HL-60/S4 treated with phorbol 12-myristate 13-acetate at 8.2 ng/mL for 4 days and 3 days (cell line): Measurements from ENCODE around the gene ANGPTL8.

Experiments
- in situ Hi-C: fragments of 300-500 bp; cut with MboI; formaldehyde crosslinking; loops from 2 replicates; pipeline ENCODE4 v1.15.0; 2022; ENCODE audit warnings: low sequenced_read_pairs

The ANGPTL8 gene

DNA sequence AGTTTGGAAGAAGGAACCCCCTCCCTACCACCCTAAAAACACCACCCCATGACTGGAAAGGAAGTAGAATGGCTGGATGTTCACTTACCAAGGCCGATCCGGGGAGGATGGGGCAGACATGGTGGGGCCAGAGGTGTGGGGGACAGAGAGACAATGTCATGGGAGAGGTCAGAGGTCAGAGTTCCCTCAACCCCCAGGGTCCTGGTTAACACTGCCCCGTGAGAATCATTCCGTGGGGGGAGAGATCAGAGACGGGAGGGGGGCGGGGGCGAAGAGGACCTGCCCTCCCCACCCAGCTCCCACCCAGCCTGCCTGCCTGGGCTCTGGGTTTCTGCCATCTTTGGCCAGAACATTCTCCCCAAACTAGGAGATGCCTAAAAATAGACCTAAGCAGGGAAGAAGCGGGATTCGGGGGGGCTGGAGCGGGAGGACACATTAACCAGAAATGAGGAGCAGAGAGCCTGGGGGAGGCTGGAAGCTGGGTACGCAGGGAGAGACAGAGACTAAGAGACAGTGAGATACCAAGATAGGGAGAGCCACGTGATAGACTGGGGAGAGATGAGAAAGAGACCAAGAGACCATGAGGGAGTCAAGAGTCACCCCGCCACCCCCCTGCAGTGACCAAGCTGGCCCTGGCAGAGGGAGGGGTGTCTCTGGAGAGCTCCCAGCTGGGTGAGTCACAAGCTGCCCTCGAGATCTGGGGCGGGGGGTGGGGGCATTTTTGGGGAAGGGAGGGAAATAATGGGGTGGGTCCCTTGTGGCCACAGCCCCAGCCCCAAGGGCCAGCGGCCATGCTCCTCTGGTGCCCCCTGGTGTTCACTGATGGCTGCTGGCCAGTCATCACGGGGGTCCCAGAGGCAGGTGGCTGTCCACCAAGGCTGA, 36.0 kb upstream of the ANGPTL8 start:
- in situ Hi-C loops, result no loop called here

DNA sequence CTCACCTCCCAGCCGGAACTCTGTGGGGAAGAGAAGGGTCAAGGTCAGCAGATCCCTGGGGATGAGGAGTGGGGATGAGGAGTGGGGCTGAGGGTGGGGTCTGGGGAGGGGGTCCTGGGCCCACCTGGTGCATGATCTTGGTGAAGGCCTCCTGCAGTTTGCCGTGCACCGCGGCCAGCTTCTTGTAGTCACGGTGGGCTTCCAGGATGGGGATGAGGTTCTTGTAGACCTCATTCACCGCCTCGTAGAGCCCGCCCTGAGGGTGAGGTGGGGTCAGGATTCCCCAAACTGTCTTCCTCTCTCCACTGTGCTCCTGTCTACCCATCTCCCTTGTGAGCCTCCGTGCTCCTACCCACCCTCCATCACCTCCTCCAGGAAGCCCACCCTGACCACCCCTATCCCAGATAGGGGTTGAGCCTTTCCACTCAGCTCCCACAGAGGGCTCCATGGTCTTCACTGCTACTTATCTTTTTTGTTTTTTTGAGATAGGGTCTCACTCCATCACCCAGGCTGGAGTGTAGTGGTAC, 35.3 kb upstream of the ANGPTL8 start:
- in situ Hi-C loops, result no loop called here

DNA sequence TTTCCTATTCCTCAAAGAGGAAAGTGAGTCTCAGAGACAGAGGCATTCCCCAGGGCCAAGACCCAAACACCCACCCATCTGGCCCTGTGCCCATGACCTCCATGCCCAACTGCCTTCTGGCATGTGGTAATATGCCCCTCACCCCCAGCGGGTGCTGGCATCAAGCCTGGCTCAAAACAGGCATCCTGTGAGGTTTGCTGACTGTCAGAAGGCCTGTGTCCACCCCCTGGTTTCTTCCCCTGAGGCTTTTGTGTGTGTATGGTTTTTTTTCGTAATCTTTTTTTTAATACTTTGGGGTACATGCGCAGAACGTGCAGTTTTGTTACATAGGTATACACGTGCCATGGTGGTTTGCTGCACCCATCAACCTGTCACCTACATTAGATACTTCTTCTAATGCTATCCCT, 34.5 kb upstream of the ANGPTL8 start:
- in situ Hi-C loops, result no loop called here

DNA sequence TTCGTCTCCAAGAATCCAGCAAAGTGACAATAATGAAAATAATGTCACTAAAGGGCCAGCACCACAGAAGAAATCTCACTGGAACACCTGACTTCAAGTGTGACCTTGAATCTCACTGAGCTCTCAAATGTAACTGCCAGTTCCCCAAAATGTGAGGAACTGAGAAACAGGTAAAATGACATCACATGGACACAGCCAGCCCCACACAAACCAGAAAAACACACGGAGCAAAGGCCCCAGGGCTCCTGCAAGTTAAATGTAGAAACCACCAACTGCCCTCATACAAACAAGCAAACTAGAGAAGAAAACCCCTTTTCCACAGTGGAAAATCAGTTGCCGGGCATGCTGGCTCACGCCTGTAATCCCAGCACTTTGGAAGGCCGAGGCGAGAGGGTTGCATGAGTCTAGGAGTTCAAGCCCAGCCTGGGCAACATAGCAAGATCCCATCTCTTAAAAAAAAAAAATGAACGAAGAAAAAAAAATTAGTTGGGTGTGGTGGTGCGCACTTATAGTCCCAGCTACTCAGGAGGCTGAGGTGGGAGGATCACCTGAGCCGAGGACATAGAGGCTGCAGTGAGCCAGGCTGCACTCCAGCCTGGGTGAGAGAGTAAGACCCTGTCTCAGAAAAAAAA, 33.4 kb upstream of the ANGPTL8 start:
- in situ Hi-C loops, result no loop called here

DNA sequence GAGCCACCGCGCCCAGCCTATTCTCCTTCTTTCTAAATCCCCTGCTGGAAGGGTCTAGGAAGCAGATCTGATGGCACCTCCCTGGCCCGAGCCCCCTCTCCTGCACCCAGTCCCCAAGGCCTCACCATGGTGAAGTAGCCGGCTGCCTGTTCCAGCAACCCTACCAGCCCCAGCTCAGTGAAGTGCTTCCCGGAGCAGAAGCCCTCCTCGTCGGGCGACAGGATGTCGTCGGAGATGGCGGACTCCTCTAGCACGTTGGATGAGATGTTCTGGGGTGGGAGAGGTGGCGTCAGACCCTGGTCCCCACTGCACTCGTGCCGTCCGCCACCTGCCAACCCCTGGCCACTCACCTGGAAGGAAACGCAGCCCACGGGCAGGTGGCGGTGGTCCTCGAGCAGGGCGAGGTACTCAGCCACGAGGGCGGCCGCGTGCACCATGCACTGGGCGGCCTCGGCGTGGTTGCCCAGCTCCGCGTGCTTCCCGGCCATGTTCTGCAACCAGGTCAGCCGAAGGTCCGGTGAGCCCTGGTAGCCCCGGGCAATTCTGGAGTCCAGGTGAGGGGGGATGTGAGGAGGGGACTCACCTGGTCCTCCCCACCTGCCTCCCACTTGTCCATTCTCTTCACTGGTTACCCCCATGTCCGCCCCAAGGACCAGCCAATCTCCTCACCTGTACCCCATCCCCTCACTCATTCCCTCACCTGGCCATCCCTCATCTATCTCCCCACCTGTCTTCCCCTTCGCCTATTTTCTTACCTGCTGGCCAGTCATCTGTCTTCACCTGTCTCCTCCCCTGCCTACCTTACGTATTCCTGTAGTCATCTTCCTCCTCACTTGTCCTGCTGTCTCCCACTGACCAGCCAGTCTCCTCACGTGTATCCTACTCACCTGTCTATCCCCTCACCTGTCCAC, 30.6 kb upstream of the ANGPTL8 start:
- in situ Hi-C loops, result no loop called here

DNA sequence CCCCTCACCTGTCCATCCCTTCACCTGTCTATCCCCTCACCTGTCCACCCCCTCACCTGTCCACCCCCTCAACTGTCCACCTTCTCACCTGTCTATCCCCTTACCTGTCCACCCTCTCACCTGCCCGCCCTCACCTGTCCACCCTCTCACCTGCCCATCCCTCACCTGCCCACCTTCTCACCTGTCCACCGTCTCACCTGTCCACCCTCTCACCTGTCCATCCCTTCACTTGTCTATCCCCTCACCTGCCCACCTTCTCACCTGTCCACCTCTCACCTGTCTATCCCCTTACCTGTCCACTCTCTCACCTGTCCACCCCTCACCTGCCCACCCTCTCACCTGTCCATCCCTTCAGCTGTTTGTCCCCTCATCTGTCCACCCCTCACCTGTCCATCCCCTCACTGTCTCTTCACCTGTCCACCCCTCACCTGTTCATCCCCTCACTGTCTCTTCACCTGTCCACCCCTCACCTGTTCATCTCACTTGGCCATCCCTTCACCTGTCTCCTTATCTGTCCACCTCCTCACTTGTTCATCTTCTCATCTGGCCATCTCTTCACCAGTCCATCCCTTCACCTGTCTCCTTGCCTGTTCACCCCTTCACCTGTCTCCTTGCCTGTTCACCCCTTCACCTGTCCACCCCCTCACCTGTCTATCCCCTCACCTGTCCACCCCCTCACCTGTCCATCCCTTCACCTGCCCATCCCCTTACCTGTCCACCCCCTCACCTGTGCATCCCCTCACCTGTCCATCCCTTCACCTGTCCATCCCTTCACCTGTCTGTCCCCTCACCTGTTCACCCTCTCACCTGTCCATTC, 29.4 kb upstream of the ANGPTL8 start:
- in situ Hi-C loops, result no loop called here

DNA sequence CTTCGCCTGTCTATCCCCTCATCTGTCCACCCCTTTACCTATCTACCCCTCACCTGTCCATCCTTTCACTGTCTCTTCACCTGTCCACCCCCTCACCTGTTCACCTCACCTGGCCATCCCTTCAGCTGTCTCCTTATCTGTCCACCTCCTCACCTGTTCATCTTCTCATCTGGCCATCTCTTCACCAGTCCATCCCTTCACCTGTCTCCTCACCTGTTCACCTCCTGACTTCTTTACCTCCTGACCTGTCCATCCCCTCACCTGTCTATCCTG, 28.8 kb upstream of the ANGPTL8 start:
- in situ Hi-C loops, result no loop called here

DNA sequence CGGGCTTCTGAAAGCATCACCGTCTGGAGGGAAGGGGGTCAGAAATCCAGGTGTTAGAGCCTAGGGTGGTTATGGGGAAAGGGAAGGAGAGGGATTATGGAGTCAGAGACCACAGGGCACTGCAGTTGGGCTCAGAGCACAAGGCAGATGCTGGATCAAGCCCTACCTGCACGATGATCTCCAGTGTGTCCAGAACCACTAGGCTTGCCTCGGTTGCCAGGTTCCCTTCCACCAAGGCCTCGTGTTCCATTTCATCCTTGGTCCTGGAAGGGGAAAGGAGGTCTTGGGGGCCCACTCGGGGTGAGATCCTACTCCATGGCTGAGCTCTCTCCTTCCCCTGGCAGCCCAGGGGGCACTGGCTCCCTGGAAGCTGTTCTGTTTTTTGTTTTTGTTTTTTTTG, 25.0 kb upstream of the ANGPTL8 start:
- in situ Hi-C loops, result no loop called here

DNA sequence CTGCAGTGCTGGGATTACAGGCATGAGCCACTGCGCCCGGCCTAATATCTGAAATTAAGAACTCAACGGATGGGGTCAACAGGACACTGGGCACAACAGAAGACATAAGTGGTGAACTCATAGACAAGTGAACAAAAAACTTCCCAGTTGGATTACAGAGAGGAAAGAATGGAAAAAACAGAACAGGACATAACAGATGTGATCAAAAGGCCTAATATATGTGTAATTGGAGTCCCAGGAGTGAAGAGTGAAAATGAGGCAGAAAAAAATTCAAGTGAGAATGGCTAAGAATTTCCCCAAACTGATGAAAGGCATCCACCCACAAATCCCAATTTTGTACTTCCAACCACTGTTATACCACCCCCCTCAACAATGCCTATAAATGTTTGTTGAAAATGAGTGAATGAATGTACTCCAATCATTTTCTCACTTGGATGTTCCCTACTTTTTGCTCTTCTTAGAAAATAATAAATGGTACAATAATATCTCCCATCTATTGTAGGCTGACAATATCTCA, 18.3 kb upstream of the ANGPTL8 start:
- in situ Hi-C loops, result no loop called here

DNA sequence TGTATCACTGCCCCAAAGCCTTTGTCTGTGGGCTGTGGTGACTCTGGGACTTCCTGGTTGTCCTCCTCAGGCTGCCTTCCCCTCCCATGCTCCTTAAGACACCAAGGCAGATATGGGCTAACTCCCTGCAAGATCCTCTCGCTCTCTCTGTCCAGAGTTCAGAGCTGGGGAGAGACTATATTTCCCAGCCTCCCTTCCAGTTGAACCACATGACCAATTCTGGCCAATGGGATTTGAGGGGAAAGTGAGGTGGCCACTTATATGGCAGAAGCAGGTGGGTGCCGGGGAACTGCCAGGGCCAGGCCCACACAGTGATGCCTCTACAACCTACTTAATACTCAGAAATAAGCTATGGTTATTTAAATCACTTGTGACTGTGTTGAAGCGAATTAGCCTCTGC, 16.2 kb upstream of the ANGPTL8 start:
- in situ Hi-C loops, result no loop called here

DNA sequence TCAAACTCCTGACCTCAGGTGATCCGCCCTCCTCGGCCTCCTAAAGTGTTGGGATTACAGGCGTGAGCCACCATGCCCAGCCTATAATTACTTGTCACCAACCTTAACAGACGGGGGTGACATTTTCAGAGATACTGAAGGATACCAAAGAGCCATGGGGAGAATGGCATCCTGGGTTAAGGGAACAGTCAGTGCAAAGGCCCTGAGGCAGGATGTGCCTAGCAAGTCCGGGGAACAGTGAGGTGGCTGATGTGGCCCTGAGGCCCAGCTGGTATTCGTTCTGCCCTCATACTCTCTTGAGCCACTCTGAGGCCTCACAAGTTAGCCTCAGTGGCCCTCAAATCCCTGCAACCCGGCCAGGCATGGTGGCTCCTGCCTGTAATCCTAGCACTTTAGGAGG, 15.0 kb upstream of the ANGPTL8 start:
- in situ Hi-C loops, result no loop called here

DNA sequence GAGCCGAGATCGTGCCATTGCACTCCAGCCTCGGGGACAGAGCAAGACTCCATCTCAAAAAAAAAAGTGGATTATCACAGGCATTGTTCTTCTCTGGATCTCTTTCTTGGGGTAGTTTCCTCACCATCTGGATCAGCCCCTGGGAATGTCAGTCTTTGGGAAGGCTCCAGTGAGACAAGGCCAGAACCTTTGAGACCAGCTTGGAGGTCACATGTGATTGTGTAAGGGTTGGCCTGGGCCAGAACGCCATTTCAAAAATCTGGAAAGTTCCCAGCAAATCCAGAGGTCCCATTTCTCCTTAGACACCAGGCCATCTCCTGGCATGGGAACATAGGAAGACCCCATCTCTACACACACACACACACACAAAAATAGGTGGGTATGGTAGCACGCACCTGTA, 14.2 kb upstream of the ANGPTL8 start:
- in situ Hi-C loops, result no loop called here

DNA sequence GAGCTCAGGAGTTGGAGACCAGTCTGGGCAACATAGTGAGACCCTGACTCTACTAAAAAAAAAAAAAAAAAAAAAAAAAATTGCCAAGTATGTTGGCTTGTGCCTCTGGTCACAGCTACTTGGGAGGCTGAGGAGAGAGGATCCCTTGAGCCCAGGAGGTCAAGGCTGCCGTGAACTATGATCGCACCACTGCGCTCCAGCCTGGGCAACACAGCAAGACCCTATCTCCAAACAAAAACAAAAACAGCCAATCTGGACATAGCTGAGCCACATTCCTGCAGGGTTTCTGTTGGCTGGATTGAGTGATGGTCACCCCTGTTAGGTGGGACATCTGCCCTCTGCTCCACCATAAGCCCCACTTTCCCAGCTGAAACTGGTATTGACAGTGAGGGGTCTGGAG, 13.6 kb upstream of the ANGPTL8 start:
- in situ Hi-C loops, result no loop called here

DNA sequence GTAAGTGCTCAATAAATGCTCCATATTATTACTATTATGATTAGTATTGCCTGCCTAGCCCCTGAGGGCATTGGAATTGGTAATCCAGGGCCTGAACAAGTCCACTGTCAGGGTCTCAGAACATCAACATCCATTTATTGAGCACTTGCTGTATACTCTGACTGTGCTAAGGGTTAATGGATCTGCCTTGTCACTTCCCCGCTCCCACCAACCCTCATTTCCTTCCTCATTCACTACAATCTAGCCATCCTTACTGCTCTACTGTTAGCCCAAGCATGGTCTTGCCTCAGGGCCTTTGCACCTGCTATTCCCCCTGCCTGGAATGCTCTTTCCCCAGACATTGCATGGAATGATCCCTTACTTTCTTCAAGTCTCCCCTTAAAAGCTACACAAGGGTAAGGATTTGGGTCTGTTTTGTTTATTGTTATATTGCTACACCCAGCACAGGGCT, 12.7 kb upstream of the ANGPTL8 start:
- in situ Hi-C loops, result no loop called here

DNA sequence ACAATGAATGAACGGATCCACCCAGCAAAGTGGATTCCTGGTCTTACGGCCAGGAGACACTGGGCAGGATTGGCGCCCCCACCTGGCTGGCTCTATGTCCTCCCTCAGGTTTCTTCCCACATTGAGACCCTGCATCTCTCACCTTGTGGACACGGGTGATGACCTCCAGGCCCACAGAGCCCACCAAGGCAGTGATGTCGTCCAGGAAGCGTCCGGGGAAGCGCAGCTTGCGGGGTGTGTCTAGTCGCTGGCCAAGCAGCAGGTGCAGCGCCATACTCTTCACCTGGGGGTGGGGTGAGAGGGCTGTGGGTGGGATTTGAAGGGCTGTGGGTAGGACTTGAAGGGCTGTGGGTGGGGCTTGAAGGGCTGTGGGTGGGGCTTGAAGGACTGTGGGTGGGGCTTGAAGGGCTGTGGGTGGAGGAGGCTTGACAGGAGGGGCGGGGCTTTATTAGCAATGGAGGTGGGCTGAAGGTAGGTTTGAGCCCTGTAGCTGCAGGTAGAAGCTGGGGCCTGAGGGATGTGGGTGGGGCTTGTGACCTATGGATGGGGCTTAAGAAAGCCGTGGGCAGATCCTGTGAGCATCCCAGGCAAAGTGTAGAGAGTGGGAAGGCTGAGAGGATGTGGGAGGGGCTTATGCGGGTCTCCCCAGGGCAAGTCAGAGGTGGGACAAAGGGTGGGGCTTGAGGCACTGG, 12.1 kb upstream of the ANGPTL8 start:
- in situ Hi-C loops, result no loop called here

DNA sequence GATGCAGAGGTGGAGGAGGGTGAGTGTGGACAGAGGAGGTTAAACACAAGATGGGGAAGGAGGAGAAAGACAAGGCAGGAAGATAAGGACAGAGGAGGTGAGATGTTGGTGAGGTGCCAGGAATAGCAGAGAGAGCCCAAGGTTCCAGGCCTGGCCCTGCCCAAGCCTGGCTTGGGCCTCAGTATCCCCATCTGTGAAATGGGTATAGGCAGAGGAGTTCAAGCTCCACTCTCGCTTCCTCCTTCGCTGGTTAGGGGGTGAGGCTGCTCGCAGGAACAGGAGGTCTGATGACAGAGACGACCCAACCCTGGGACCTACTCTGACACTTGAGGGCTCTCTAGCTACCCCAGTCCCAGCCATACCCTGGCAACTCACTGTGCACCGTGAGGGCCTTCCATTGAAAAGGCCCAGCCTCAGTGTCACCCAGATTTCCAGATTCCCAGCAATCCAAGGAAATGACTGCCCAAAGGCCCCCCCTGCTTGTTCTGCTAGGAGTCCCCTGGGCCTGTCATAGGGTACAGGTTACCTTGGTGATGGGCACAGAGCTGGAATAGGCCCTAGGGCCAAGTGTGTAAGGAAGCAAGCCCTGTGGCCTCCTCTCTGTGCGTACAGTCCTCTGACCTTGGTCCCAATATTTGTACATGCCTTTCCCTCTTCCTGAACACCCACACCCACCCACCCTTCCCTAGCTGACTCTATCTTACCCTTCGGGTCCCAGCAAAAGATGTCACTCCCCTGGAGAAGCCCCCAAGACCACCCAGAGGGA, 8.6 kb upstream of the ANGPTL8 start:
- in situ Hi-C loops, result no loop called here

DNA sequence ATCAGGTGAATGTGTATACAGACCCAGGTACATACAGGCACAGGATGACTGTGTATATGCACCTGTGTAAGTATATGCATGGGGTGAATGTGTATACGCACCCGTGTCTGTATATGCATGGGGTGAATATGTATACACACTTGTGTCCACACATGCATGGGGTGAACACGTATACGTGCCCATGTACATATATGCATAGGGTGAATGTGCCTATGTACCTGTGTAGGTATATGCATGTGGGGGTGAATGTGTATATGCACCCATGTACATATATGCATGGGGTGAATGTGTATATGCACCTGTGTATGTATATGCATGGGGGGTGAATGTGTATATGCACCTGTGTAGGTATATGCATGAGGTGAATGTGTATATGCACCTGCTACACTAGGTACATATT, 6.9 kb upstream of the ANGPTL8 start:
- in situ Hi-C loops, result no loop called here

DNA sequence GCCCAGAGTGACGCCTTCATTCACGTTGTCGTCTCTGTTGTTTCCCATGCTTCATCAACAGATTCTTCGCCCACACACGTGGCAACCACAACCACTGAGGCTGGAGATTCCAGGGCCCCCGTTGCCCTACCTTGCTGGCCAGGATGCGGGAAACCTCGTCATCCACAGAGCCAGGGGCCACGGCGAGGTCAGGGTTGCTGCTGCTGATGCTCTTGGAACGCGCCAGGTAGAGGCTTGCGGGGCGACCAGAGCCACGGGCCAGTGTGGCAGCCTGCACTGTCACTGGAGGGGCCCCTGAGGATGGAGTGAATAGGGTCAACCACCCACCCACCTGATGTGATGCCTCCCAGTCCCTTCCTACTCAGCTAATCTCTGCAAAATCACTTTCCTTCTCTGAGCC, 6.3 kb upstream of the ANGPTL8 start:
- in situ Hi-C loops, result no loop called here

DNA sequence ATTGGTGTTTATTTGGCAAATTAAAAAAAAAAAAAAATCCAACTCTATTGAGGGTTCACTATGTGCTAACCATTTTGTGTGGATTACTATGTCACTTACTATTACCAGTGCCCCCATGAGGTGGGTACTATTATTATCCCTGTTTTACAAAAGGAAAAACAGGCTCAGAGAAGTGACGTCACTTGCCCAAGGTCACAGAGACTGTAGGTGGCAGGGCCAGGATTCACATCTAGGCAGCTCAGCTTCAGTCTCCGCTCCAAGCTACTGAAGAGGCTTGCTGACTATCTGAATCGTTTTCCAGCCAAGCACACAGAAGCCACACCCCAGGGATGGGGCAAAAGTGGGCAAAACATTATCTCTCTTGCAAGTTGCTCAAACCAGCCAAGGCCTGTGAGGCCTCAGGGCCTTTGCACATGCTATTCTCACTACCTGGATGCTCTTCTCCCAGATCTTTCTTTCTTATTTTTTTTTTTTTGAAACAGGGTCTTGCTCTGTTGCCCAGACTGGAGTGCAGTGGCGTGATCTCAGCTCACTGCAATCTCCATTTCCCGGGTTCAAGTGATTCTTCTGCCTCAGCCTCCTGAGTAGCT, 4.8 kb upstream of the ANGPTL8 start:
- in situ Hi-C loops, result no loop called here
